HepG2 (cell line): Measurements from ENCODE around the gene UBE4A. TPM values are rescaled to one million over a fixed set of nuclear protein-coding genes. Genes with fewer than 3 reads are reported as not detected.

Experiments used
- BRF2 ChIP-seq: sonication (generic); formaldehyde crosslinking; IDR thresholded peaks from 2 replicates; pipeline ENCODE4 v1.8.1; 2022; ENCODE audit warnings: mild to moderate bottlenecking, missing genetic modification reagents
- CAMTA2 ChIP-seq: sonication (generic); formaldehyde crosslinking; IDR thresholded peaks from 2 replicates; pipeline ENCODE4 v1.4.0; 2020; ENCODE audit warnings: mild to moderate bottlenecking, missing genetic modification reagents, borderline replicate concordance
- FOXP1 ChIP-seq, 2 experiments: fragments of 450-650 bp in 1 of 2; IDR thresholded peaks; 2 replicates each; pipeline ENCODE4 v1.6.1; 2017 to 2018; ENCODE audit warnings: antibody characterized with exemption in 1 of 2
- HMG20A ChIP-seq: IDR thresholded peaks from 2 replicates; pipeline ENCODE4 v1.6.1; 2016; ENCODE audit warnings: borderline replicate concordance
- KDM4B ChIP-seq: sonication (generic); formaldehyde crosslinking; IDR thresholded peaks from 2 replicates; pipeline ENCODE4 v1.4.0; 2020; ENCODE audit warnings: missing genetic modification reagents
- KLF9 ChIP-seq: IDR thresholded peaks from 2 replicates; pipeline ENCODE4 v1.6.1; 2016; ENCODE audit warnings: low read depth
- NFRKB ChIP-seq: fragments of 450-650 bp; IDR thresholded peaks from 2 replicates; pipeline ENCODE4 v1.6.1; 2017
- NONO ChIP-seq, 2 experiments: fragments of 450-650 bp in 1 of 2; sonication (generic) in 1 of 2; formaldehyde crosslinking in 1 of 2; IDR thresholded peaks in 1 of 2; conservative IDR thresholded peaks in 1 of 2; 2 replicates each; pipeline versions ENCODE4 v1.6.1 to v1.8.0; 2017 to 2022; ENCODE audit warnings: mild to moderate bottlenecking in 1 of 2, missing genetic modification reagents in 1 of 2, moderate library complexity in 1 of 2
- PLRG1 ChIP-seq: fragments of 450-650 bp; conservative IDR thresholded peaks from 2 replicates; pipeline ENCODE4 v1.6.1; 2016
- RCOR2 ChIP-seq: IDR thresholded peaks from 2 replicates; pipeline ENCODE4 v1.6.1; 2016; ENCODE audit warnings: missing biosample characterization, missing genetic modification reagents
- SNAI1 ChIP-seq: sonication (generic); formaldehyde crosslinking; IDR thresholded peaks from 2 replicates; pipeline ENCODE4 v1.5.0; 2020; ENCODE audit warnings: mild to moderate bottlenecking, missing genetic modification reagents, borderline replicate concordance
- SRF ChIP-seq: IDR thresholded peaks from 2 replicates; pipeline ENCODE4 v1.6.1; 2011; ENCODE audit warnings: mild to moderate bottlenecking, low read depth, low read length, moderate library complexity
- TIGD3 ChIP-seq: sonication (generic); formaldehyde crosslinking; IDR thresholded peaks from 2 replicates; pipeline ENCODE4 v1.5.1; 2020; ENCODE audit warnings: mild to moderate bottlenecking, missing genetic modification reagents, borderline replicate concordance
- ZBTB42 ChIP-seq: sonication (generic); formaldehyde crosslinking; IDR thresholded peaks from 2 replicates; pipeline ENCODE4 v1.5.0; 2020; ENCODE audit warnings: mild to moderate bottlenecking, missing genetic modification reagents
- ZNF296 ChIP-seq: sonication (generic); formaldehyde crosslinking; conservative IDR thresholded peaks from 2 replicates; pipeline ENCODE4 v1.5.0; 2020; ENCODE audit warnings: mild to moderate bottlenecking, missing genetic modification reagents
- ZNF607 ChIP-seq: sonication (generic); formaldehyde crosslinking; IDR thresholded peaks from 2 replicates; pipeline ENCODE4 v1.5.1; 2020; ENCODE audit warnings: missing genetic modification reagents, mild to moderate bottlenecking, borderline replicate concordance
- ZNF766 ChIP-seq: sonication (generic); formaldehyde crosslinking; IDR thresholded peaks from 2 replicates; pipeline ENCODE4 v1.5.0; 2020; ENCODE audit warnings: missing genetic modification reagents, borderline replicate concordance
- ZNF775 ChIP-seq: sonication (generic); formaldehyde crosslinking; IDR thresholded peaks from 2 replicates; pipeline ENCODE4 v1.4.0; 2020; ENCODE audit warnings: missing genetic modification reagents, mild to moderate bottlenecking, moderate library complexity, borderline replicate concordance
- ZNF788 ChIP-seq: sonication (generic); formaldehyde crosslinking; IDR thresholded peaks from 2 replicates; pipeline ENCODE4 v1.5.0; 2020; ENCODE audit warnings: mild to moderate bottlenecking, missing genetic modification reagents, borderline replicate concordance
- ZNF839 ChIP-seq: sonication (generic); formaldehyde crosslinking; IDR thresholded peaks from 2 replicates; pipeline ENCODE4 v1.4.0; 2020; ENCODE audit warnings: missing genetic modification reagents, mild to moderate bottlenecking, borderline replicate concordance
- ZSCAN30 ChIP-seq: sonication (generic); formaldehyde crosslinking; IDR thresholded peaks from 2 replicates; pipeline ENCODE4 v1.5.0; 2020; ENCODE audit warnings: mild to moderate bottlenecking, missing genetic modification reagents
- polyA plus RNA-seq, 8 experiments: library from polyadenylated mRNA; depleted of rRNA in 3 of 8; stranded (reverse) in 7 of 8; unstranded in 1 of 8; fragments of >200 nt; fragmentation: Illumina TruSeq in 4 of 8; extraction: Trizol in 4 of 8; gene quantifications; 2 replicates each; pipeline versions ENCODE4 v1.2.1 to v1.2.3, GENCODE V29; 2011 to 2016; ENCODE audit warnings: low read depth in 4 of 8, missing spikeins in 1 of 8, mixed read lengths in 1 of 8; ENCODE audit not compliant: insufficient read depth in 1 of 8
- total RNA-seq, 5 experiments: library from RNA; depleted of rRNA; stranded (reverse); fragments of >200 nt; fragmentation: Illumina TruSeq; extraction: Trizol; gene quantifications; 2 replicates each; pipeline ENCODE4 v1.2.3, GENCODE V29; 2016; ENCODE audit warnings: low read depth in 1 of 5
- TF ChIP-seq, protein P1 (sequence below): sonication (generic); formaldehyde crosslinking; IDR thresholded peaks from 2 replicates; pipeline ENCODE4 v1.5.0; 2020; ENCODE audit warnings: missing genetic modification reagents, mild to moderate bottlenecking, borderline replicate concordance
- TF ChIP-seq, protein P2 (sequence below): sonication (generic); formaldehyde crosslinking; IDR thresholded peaks from 2 replicates; pipeline ENCODE4 v1.4.0; 2020; ENCODE audit warnings: missing genetic modification reagents
- TF ChIP-seq, protein P3 (sequence below): sonication (generic); formaldehyde crosslinking; IDR thresholded peaks from 2 replicates; pipeline ENCODE4 v1.4.0; 2020; ENCODE audit warnings: missing genetic modification reagents, borderline replicate concordance

Gene UBE4A
- total and polyA plus RNA-seq, 2 of the 13 experiments (the other 11 are each of a cell fraction or from before 2014, with no cell fraction given): 15.1 to 32.7 TPM

GRCh38 chr11:118359295-118359958 is at the start of gene UBE4A (continued):
- peak; percentile 74; the same call in 1 of the 2 replicates for TF ChIP-seq ZNF839 (CRISPR knock-in tag)
- TF ChIP-seq HMG20A (CRISPR knock-in tag): peak; percentile 9; the same call in 1 of the 2 replicates
- TF ChIP-seq ZNF607 (CRISPR knock-in tag): no peak
- TF ChIP-seq ZNF775: no peak
- no peak for TF ChIP-seq PLRG1
- TF ChIP-seq, protein P1, sequence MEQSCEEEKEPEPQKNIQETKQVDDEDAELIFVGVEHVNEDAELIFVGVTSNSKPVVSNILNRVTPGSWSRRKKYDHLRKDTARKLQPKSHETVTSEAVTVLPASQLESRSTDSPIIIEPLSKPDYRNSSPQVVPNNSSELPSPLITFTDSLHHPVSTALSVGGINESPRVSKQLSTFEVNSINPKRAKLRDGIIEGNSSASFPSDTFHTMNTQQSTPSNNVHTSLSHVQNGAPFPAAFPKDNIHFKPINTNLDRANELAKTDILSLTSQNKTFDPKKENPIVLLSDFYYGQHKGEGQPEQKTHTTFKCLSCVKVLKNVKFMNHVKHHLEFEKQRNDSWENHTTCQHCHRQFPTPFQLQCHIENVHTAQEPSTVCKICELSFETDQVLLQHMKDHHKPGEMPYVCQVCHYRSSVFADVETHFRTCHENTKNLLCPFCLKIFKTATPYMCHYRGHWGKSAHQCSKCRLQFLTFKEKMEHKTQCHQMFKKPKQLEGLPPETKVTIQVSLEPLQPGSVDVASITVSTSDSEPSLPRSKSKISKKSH: no peak
- TF ChIP-seq SNAI1 (CRISPR knock-in tag): no peak
- TF ChIP-seq CAMTA2: no peak
- TF ChIP-seq NFRKB: no peak
- TF ChIP-seq RCOR2 (CRISPR knock-in tag): 0 out of 2 replicates have a peak, but pooled peaks have one; percentile 46
- TF ChIP-seq, protein P2, sequence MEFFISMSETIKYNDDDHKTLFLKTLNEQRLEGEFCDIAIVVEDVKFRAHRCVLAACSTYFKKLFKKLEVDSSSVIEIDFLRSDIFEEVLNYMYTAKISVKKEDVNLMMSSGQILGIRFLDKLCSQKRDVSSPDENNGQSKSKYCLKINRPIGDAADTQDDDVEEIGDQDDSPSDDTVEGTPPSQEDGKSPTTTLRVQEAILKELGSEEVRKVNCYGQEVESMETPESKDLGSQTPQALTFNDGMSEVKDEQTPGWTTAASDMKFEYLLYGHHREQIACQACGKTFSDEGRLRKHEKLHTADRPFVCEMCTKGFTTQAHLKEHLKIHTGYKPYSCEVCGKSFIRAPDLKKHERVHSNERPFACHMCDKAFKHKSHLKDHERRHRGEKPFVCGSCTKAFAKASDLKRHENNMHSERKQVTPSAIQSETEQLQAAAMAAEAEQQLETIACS: no peak
- TF ChIP-seq BRF2 (CRISPR knock-in tag): no peak
- TF ChIP-seq NONO (IDR thresholded peaks at IDR 0.05): no peak
- TF ChIP-seq NONO (CRISPR knock-in tag; conservative IDR thresholded peaks at IDR 0.05): peak; percentile 90
- TF ChIP-seq ZSCAN30 (CRISPR knock-in tag): no peak
- peak; percentile 67; the same call in 1 of the 2 replicates for TF ChIP-seq KDM4B
- TF ChIP-seq KLF9: no peak
- no peak for TF ChIP-seq ZNF766 (CRISPR knock-in tag)
- TF ChIP-seq, protein P3, sequence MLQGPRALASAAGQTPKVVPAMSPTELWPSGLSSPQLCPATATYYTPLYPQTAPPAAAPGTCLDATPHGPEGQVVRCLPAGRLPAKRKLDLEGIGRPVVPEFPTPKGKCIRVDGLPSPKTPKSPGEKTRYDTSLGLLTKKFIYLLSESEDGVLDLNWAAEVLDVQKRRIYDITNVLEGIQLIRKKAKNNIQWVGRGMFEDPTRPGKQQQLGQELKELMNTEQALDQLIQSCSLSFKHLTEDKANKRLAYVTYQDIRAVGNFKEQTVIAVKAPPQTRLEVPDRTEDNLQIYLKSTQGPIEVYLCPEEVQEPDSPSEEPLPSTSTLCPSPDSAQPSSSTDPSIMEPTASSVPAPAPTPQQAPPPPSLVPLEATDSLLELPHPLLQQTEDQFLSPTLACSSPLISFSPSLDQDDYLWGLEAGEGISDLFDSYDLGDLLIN (CRISPR knock-in tag): no peak
- no peak; the same call in 1 of the 2 replicates for TF ChIP-seq SRF
- TF ChIP-seq ZNF296: no peak
- no peak for TF ChIP-seq ZBTB42 (CRISPR knock-in tag)
- TF ChIP-seq FOXP1 (IDR thresholded peaks at IDR 0.05): no peak
- TF ChIP-seq FOXP1 (CRISPR knock-in tag; IDR thresholded peaks at IDR 0.05): 0 out of 2 replicates have a peak, but pooled peaks have one; percentile 7
- TF ChIP-seq ZNF788 (CRISPR knock-in tag): peak; percentile 21; the same call in 1 of the 2 replicates
- TF ChIP-seq TIGD3: no peak; the same call in 1 of the 2 replicates
